Melanocyte of skin (primary cell): ENCODE results near the gene RASGRP3. TPM values are rescaled to one million over a fixed set of nuclear protein-coding genes. Genes with fewer than 3 reads are reported as not detected.

Experiments
- small RNA-seq, 2 donors: library from RNA; depleted of rRNA; stranded (forward); fragments of <200 nt; gene quantifications; one replicate each; pipeline ENCODE3, GENCODE V24; 2012
- total RNA-seq, 2 donors: library from RNA; depleted of rRNA; stranded (reverse); fragments of >200 nt; gene quantifications; 2 replicates each; pipeline ENCODE4 v1.2.3, GENCODE V29; 2012

The RASGRP3 gene
- total RNA-seq: 1 to 10 TPM; 2.4 to 8.7 TPM

GRCh38 chr2:33476131-33476792 lies at the start of gene RASGRP3:
Gene RASGRP3 (plus strand): TSS chr2:33476649. CDS start chr2:33515137, 38,488 bp downstream.

GRCh38 chr2:33599175-33599942 lies 122.9 kb downstream of the RASGRP3 start, which contains the start of gene FAM98A:
Gene FAM98A (minus strand): TSS chr2:33599299. CDS start chr2:33599221, 78 bp downstream.

Small RNA genes within 50 kb of the gene (small RNA-seq; reads per million reads assigned to genes)
- 0 to 0.30 reads per million in 2 donors for gene ATP6V0E1P3

Other genes with a start within 250 kb of the RASGRP3 start
- 100 to 1,000 TPM in 1 of 2 donors, 10 to 100 TPM in 1; 24.1 to 178 TPM for gene FAM98A, start 122.7 kb downstream of the RASGRP3 start, total RNA-seq